NCI-H146 (cell line): ENCODE data around the gene RANBP3.
A peak's percentile ranks its signal among the peaks of the same experiment; 100 is the strongest.
"Not testable (repeated sequence)": the region's sequence is repeated elsewhere in the genome, so short reads cannot be mapped to it uniquely, and the experiment has no call there.

Experiments
- DNase-seq: peaks from one replicate; lab custom pipeline; 2025; lab: John Stamatoyannopoulos, UW

RANBP3 gene

GRCh38 chr19:5977785-5978605, at the start of gene RANBP3:
RANBP3 (minus strand) TSS chr19:5978140; CDS start chr19:5978082, 58 bp downstream.
- peak; percentile 97 for DNase-seq

- no peak for DNase-seq
Observed at GRCh38 chr19:6026390-6027227, 48.7 kb upstream of the RANBP3 start.

GRCh38 chr19:6024756-6025155, 46.8 kb upstream of the RANBP3 start:
- not testable (repeated sequence) for DNase-seq

GRCh38 chr19:6023936-6024335, 46.0 kb upstream of the RANBP3 start:
- no peak for DNase-seq

- DNase-seq, result no peak
Observed at GRCh38 chr19:6023085-6023682, 45.2 kb upstream of the RANBP3 start.

GRCh38 chr19:6022570-6023064, 44.7 kb upstream of the RANBP3 start:
- DNase-seq, result no peak

GRCh38 chr19:6021878-6022569, 44.1 kb upstream of the RANBP3 start:
- DNase-seq, result peak; percentile 86

- peak; percentile 93 for DNase-seq
Observed at GRCh38 chr19:6020972-6021805, 43.2 kb upstream of the RANBP3 start.

GRCh38 chr19:6020166-6020882, 42.4 kb upstream of the RANBP3 start:
- DNase-seq, result peak; percentile 89

- DNase-seq, result no peak
Observed at GRCh38 chr19:6018786-6019185, 40.8 kb upstream of the RANBP3 start.

- DNase-seq, result no peak
Observed at GRCh38 chr19:6017576-6017975, 39.6 kb upstream of the RANBP3 start.

- DNase-seq, result no peak
Observed at GRCh38 chr19:6015841-6016545, 38.1 kb upstream of the RANBP3 start.

- DNase-seq, result no peak
Observed at GRCh38 chr19:6014551-6015135, 36.7 kb upstream of the RANBP3 start.

- DNase-seq, result no peak
Observed at GRCh38 chr19:6012426-6013170, 34.7 kb upstream of the RANBP3 start.

GRCh38 chr19:6011794-6012193, 33.9 kb upstream of the RANBP3 start:
- no peak for DNase-seq

- DNase-seq, result no peak
Observed at GRCh38 chr19:6011206-6011605, 33.3 kb upstream of the RANBP3 start.

GRCh38 chr19:6010107-6010506, 32.2 kb upstream of the RANBP3 start:
- no peak for DNase-seq

GRCh38 chr19:6007866-6008265, 29.9 kb upstream of the RANBP3 start:
- DNase-seq, result no peak
